Putamen (tissue), 1 donor: ENCODE measurements around the gene LNX1.
"Not testable (repeated sequence)": the region's sequence is repeated elsewhere in the genome, so short reads cannot be mapped to it uniquely, and the experiment has no call there.

ENCODE experiments used
- DNase-seq: peaks from one replicate; pipeline ENCODE4 v3.0.0-alpha.2; 2016; ENCODE audit warnings: low spot score

The LNX1 gene

GRCh38 chr4:53459548-53459947 is 131.7 kb downstream of the LNX1 start:
- DNase-seq, result no peak

DNA sequence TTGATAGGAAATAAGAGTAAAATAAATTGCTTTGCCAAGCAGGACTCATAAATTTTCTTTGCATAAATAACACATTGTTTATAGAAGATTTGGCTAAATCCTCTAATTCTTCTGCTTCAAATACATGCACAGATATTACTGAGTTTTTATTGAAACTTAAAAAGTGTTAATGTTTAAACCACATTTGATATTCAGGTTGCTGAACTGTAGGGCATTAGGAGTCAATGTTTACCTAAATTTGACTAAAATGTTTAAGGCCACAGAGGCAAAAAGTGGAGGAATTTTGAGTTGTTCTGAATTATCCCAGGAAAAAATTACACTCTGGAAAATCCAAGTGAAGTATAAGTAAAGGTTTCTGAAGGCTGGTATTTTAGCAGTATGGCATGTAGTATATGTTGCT is 135.1 kb downstream of the LNX1 start:
- DNase-seq, result no peak

GRCh38 chr4:53455766-53456165 is 135.5 kb downstream of the LNX1 start:
- DNase-seq, result no peak

DNA sequence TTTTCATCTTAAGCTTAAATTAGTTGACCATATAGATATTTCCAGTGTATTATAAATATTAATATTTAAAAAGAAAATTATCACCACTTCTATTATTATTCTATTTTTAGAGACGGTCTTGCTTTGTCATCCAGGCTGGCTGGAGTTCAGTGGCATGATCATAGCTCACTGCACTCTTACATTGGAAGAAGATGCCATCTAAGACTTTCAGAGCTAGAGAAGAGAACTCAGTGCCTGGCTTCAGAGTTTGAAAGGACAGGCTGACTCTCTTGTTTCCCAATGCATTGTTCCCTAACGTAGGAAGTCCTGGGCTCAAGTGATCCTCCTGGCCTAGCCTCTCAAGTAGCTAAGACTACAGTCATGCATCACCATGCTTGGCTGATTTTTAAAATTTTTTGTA is 137.9 kb downstream of the LNX1 start:
- no peak for DNase-seq

GRCh38 chr4:53450773-53451172 is 140.5 kb downstream of the LNX1 start:
- DNase-seq, result no peak

DNA sequence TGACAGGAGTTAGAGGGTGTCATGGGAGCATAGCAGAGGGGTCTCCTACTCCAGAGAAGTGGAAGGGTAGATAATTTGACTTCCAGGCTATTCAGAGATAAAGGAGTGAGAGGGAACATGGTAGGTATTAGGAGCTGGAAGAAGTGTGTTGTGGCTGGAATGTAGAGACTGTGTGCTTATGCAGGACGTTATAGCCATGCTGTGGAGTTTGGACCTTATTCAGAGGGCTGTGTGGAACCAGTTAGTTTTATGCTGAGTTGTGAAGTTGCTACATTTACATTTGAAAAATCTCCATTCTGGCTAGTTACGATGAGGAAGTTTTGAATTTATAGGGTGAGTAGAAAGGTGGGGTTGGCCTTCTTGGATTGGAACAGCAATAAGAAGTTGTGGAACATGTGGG is 146.3 kb downstream of the LNX1 start:
- DNase-seq, result no peak

DNA sequence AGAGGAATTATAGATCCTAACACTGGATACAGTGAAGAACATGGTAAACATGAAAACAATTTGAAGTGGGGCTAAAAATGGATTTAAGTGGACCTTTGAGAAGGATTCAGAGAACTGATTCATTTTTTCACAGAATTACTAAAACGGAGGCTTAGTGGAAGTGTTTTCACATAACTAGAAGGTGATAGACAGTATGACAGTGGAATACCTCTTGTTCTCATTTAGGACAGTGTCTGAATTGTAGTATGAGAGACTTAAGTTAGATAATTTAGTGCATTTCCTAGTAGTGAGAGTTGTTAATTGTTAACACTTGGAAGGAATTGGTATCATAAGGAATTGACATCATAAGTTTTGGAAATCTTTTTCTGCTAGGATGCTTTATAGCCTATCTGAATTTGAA is 149.7 kb downstream of the LNX1 start:
- DNase-seq, result no peak

DNA sequence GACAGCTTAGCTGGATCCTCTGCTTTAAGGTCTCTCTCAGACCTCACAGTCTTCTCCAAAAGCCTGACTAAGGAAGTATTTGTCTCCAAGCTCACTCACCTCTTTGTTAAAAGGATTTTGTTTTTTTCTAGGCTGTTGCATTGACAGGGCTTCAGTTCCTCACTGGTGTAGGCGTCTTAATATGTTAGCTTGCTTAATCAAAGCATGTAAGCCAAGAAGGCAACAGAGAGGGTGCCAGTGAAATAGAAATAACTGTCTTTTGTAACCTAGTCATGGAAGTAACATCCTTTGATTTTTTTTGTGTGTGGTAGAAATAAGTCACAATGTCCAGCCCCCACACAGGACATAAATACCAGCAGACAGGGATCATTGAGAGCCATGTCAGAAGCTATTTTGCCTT is 155.0 kb downstream of the LNX1 start:
- peak; percentile 35 for DNase-seq

DNA sequence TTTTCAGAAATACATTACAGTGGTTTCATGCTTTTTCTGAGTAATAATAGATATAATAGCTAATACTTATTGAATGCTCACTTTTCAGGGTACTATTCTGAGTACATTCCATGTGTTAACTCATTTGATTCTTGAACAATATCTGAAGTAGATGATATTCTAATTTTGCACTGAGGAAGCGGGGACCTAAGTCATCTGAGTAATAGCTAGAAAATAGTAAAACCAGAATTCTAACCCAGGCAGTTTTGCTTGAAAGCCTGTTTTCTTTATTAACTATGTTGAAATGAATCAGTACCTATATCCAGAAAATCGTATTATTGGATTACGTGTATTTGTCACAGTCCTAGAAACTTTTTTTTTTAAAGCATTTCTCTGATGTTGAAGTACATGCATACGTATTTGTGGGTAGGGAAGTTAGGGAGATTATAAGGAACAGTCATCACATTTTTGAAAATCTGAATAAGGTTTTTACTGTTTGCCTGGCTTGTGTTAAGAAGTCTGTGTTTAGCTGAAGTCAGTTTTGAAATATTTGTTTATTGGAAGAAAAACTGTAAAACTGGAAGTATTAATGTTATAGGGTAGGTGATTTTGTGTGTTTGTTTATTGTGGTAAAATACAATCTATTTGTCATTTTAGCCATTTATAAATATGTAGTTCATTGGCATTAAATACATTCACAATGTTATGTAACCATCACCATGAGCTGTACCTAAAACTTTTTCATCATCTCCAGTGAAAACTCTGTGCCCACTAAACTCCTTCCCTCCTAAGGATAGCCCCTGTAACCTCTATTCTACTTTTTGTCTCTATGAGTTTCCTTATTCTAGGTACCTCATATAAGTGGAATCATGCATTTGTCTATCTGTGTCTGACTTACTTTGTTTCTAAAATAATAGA is 158.5 kb downstream of the LNX1 start:
- DNase-seq, result no peak

- no peak for DNase-seq
These were observed 160.2 kb downstream of the LNX1 start for GRCh38 chr4:53431052-53431451.

- DNase-seq, result no peak
These were observed 163.9 kb downstream of the LNX1 start for GRCh38 chr4:53427366-53427765.

DNA sequence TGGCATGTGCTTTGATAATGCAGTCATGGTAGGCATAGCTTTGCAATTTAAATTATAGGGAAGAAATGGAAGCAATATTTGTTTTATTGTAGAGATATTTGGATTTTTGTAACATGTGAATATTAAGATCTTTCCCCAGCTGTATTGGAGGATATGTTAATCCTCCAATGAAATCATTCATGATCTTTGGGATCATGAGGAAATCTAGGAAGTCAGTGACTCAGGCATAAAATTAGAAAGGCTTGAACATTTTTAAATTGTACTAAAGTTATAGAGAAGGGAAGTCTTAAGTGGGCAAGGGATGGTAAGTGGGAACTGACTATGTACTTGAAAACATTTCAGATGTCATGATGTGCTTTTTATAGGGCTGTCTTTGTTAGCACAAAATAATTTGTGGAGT is 167.0 kb downstream of the LNX1 start:
- no peak for DNase-seq

DNA sequence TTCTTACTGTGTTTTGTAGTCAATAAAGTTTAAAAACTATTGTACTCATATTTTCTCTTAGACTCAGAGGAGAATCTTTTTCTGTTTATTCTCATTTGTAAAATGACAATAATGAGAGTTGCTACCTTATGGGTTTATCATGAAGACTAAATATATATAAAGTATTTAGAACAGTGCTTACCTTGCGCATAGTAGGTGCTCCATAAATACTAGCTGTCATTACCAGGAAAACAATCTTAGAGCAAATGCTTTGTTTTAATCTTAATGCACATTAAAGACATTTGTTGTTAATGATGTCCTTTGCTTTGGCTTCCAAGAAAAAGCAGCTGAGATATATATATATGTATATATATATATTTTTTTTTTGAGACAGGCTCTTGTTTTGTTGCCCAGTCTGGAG is 168.9 kb downstream of the LNX1 start:
- no peak for DNase-seq

- DNase-seq, result no peak
These were observed 169.5 kb downstream of the LNX1 start for GRCh38 chr4:53421791-53422190.

DNA sequence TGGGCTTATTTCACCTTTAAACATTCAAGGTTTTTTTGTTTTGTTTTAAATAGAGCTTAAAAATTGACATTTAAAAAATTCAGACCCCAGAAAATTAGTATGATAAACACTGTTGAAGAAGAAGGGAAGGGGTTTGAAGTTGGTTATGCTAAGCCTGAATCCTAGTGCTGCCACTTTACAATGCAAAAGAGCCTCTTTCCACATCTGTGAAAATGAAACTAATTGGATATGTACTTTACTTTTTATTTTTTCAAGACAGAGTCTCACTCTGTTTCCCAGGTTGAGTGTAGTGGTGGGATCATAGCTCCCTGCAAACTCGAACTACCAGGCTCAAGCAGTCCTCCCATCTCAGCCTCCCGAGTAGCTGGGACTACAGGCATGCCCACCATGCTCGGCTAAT is 172.1 kb downstream of the LNX1 start:
- DNase-seq, result no peak

DNA sequence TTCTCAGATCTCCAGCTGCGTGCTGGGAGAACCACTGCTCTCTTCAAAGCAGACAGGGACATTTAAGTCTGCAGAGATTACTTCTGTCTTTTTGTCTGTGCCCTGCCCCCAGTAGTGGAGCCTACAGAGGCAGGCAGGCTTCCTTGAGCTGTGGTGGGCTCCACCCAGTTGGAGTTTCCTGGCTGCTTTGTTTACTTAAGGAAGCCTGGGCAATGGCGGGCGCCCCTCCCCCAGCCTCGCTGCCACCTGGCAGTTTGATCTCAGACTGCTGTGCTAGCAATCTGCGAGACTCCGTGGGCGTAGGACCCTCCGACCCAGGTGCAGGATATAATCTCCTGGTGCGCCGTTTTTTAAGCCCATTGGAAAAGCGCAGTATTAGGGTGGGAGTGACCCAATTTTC is 181.8 kb downstream of the LNX1 start:
- not testable (repeated sequence) for DNase-seq
